KOPT-K1 (cell line): ENCODE measurements around the gene UTP14C.

ENCODE experiments used
- H3K27ac ChIP-seq: fragments of 200-600 bp; sonication (generic); 2 replicates; pipeline ENCODE4 v1.5.1; 2016; ENCODE audit warnings: antibody characterized with exemption, mild to moderate bottlenecking, low read depth, low read length; ENCODE audit not compliant: poor library complexity, severe bottlenecking
- H3K36me3 ChIP-seq: fragments of 200-600 bp; sonication (generic); 2 replicates; pipeline ENCODE4 v1.5.1; 2017; ENCODE audit warnings: antibody characterized with exemption, mild to moderate bottlenecking, low read length, moderate library complexity; ENCODE audit not compliant: insufficient read depth
- H3K9me3 ChIP-seq: fragments of 200-600 bp; sonication (generic); 2 replicates; pipeline ENCODE4 v1.5.1; 2017; ENCODE audit warnings: antibody characterized with exemption, low read length, mild to moderate bottlenecking; ENCODE audit not compliant: insufficient read depth, poor library complexity, severe bottlenecking

Gene UTP14C

DNA sequence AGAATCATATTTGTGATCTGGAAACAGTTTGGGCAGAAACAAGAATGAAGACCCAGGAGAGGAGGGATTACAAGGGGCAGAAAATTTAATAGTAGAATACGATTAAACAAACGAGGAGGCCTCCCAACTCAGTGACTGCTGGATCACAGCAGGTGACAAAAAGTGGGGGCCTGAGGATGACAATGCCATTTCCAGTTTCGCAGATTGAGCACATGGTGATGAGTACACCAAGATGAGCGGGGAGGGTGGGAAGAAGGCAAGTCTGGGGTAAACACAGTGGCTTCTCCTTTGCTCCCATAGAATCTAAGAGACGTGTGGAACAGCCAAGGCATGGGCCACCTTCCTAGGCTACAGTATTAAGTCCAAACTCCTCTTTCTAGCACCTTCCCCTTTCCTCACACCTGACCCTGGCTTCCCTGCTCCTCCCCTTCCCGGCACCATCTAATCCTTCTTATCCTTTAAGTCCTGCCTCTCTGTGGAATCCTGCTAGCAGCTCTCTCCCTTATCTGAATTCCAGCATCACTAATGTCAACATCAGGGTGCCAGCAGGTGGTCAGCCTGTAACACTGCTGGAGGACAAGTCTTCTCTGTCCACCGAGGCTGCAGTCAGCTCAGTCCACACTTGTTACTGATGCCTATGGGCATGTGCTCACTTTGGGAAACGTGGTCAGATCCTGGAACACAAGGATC lies 26.7 kb upstream of the UTP14C start:
- no peaks in the 10 kb centered on the region for H3K36me3 ChIP-seq
- no peak overlapping the region for H3K27ac ChIP-seq
- no peaks in the 10 kb centered on the region for H3K9me3 ChIP-seq

DNA sequence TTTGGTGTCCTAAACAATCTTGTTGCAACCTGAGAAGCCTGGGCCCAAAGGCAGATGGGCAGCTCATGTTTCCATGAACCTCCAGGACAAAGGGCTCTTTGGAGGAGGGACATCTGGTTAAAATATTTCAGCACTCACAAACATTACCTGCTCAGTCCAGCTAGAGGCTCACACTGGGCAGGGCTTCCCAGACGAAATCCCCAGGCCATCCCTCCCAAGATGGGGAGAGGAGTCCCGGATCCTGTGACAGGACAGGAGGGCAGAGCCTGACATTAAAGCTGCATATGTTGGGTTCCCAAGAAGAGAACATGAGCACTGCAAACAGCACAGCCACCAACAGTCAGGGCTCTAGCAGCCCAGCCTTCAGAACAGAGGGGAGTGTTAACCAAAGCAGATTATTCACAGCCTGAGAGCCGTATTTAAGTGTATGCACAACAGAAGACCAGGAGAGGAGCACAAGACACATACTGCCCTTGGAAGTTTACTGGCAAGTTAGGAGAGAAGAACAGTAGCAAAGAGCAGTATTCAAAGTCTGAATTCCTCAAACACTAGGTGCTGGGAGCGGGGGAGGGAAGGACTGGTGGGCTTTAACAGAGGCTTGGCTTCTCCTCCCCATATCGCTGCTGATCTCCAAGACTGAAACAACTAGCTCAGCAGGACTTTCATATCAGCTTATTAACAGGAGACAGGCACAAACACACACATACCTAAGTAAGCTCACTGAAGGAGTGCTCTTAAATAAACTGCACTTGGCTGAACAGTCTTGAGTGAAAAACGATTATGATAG lies 25.6 kb upstream of the UTP14C start:
- no peak overlapping the region for H3K27ac ChIP-seq
- H3K9me3 ChIP-seq: no peaks in the 10 kb centered on the region
- no peaks in the 10 kb centered on the region for H3K36me3 ChIP-seq

- Histone ChIP-seq H3K36me3 (no peaks in the 10 kb centered on the region), H3K27ac (no peak overlapping the region)
These were observed 25.0 kb upstream of the UTP14C start for GRCh38 chr13:51999510-51999911.

DNA sequence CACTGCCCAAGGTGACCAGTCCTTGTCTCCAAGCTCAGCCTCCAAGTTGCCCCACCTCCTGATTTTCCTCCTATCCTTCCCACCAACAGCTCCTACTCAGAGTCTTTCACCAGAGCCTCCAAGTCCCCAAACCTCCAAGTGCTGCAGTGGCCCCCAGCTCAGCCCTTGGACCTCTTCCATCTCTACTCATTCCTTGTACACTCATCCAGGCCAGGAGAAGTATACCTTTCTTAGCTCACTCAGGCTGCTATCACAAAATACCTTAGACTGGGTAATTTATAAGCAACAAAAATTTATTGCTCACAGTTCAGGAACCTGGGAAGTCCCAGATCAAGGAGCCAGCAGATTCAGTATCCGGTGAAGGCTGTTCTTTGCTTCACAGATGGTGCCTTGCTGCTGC lies 24.6 kb upstream of the UTP14C start:
- no peak overlapping the region for H3K27ac ChIP-seq
- H3K9me3 ChIP-seq: no peaks in the 10 kb centered on the region
- H3K36me3 ChIP-seq: no peaks in the 10 kb centered on the region

More at GRCh38 chr13:51999510-51999911, 25.0 kb upstream of the UTP14C start:
- H3K9me3 ChIP-seq: no peaks in the 10 kb centered on the region

GRCh38 chr13:52001120-52001731 lies 23.3 kb upstream of the UTP14C start:
- H3K27ac ChIP-seq: no peak overlapping the region
- no peaks in the 10 kb centered on the region for H3K36me3 ChIP-seq
- no peaks in the 10 kb centered on the region for H3K9me3 ChIP-seq

GRCh38 chr13:52002361-52002760 lies 22.1 kb upstream of the UTP14C start:
- Histone ChIP-seq H3K36me3 (no peaks in the 10 kb centered on the region), H3K9me3 (no peaks in the 10 kb centered on the region), H3K27ac (no peak overlapping the region)

GRCh38 chr13:52003541-52003940 lies 20.9 kb upstream of the UTP14C start:
- H3K27ac ChIP-seq: no peak overlapping the region
- no peaks in the 10 kb centered on the region for H3K9me3 ChIP-seq
- H3K36me3 ChIP-seq: no peaks in the 10 kb centered on the region

GRCh38 chr13:52004511-52005170 lies 19.9 kb upstream of the UTP14C start:
- Histone ChIP-seq H3K9me3 (no peaks in the 10 kb centered on the region), H3K27ac (no peak overlapping the region), H3K36me3 (no peaks in the 10 kb centered on the region)

DNA sequence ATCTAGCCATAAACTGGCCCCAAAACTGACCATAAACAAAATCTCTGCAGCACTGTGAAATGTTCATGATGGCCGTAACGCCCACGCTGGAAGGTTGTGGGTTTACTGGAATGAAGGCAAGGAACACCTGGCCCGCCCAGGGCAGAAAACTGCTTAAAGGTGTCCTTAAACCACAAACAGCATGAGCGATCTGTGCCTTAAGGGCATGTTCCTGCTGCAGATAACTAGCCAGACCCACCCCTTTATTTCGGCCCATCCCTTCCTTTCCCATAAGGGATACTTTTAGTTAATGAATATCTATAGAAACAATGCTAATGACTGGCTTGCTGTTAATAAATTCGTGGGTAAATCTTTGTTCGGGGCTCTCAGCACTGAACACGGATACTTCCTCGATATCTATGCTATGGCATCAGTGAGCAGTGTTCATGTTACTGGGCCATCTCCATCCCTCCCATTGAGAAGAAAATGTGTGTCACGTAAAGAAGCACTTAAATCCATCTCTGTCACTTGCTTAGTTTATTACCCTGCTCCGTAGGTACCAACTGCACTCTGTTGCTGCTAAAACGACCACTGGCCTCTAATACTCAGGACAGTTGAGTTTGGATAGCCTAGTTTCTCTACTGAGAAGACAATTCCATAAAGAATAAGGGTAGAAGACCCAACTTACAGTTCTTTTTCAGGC lies 18.5 kb upstream of the UTP14C start:
- H3K36me3 ChIP-seq: no peaks in the 10 kb centered on the region
- no peaks in the 10 kb centered on the region for H3K9me3 ChIP-seq
- H3K27ac ChIP-seq: no peak overlapping the region

- no peak overlapping the region for H3K27ac ChIP-seq
- no peaks in the 10 kb centered on the region for H3K9me3 ChIP-seq
- H3K36me3 ChIP-seq: no peaks in the 10 kb centered on the region
These were observed 17.8 kb upstream of the UTP14C start for GRCh38 chr13:52006523-52007245.

DNA sequence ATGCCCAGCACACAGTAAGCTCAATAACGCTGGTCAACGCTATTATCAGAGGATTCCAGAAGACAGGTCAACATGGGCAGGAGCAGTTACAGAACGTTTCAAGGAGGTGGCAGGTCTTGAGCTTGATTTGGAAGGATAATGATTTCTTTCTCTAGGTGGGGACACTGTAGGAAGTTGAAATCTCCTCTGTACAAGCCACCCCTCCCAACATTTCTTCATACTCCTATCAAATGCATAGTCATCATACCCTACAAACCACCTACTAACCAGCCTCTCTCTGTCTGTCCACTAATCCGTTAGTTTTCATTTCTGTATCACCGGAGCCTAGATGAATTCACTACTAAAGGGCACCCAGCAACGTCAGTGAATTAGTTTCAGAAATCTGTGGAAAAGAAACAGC lies 14.5 kb upstream of the UTP14C start:
- Histone ChIP-seq H3K36me3 (no peaks in the 10 kb centered on the region), H3K27ac (no peak overlapping the region), H3K9me3 (no peaks in the 10 kb centered on the region)

GRCh38 chr13:52010890-52011631 lies 13.4 kb upstream of the UTP14C start, which contains the start of gene ATP7B:
Gene ATP7B (minus strand): TSS chr13:52011450. CDS start chr13:52011337, 113 bp downstream.
- H3K27ac ChIP-seq: peak within 1 kb of the TSS; percentile 67

DNA sequence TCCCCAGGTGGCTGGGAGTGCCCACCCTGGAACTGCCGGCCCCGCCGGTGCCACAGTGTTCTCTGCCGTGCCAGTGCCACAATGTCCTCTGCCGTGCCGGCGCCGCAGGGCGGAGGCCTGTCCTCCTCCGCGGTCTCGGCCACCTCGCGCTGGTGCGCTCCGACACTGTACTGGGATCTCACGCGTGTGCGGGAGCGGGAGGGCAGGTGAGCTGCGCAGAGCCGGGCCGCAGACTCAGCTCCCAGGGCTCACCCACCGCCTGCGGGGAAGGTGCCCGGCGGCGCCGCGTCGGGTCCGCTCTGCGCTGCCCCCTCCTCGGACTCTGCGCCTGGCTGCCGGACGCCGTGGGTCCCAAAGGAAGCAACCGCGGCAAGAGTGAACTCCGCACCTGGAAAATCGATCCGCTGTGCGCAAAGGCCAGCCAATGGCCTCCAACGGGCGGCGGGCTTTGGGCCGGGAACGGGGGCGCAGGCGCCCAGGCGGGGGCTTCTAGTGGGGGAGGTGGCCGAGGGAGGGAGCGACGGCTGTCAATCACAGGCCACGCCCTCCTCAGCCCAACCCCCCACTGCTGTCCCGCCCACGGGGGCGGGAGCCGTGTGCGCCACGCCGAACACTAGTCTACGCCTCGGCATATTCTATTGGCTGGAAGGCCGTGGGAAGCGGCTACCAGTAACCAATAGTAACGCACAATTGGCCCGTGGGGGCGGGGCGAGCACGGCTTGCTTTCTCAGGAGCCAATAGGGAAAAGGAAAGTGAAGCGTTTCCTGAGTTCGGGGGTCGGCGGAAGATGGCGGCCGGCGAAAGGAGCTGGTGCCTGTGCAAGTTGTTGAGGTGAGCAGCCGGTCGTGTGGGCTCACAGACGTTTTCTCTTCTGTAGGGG lies 12.6 kb upstream of the UTP14C start, which contains the start of gene ALG11:
Gene ALG11, plus strand, starts transcription at position 767 of the 880 bp plus-strand sequence. Its CDS starts 21 bp downstream, at position 788.
- peak within 1 kb of the TSS; percentile 67 for H3K27ac ChIP-seq
- H3K9me3 ChIP-seq: no peaks in the 10 kb centered on the region
- H3K36me3 ChIP-seq: peaks cover 15% of the 10 kb centered on the region; the same call in 1 of the 2 replicates

More at GRCh38 chr13:52010890-52011631, 13.4 kb upstream of the UTP14C start, which contains the start of gene ATP7B:
- H3K9me3 ChIP-seq: no peaks in the 10 kb centered on the region
- H3K36me3 ChIP-seq: peaks cover 8% of the 10 kb centered on the region; the same call in 1 of the 2 replicates
